Breast epithelium (tissue), 4 donors: ENCODE data around the gene RABEP2. TPM values are rescaled to one million over a fixed set of nuclear protein-coding genes. Genes with fewer than 3 reads are reported as not detected.

Experiments
- DNase-seq, 2 donors: peaks; one replicate each; pipeline ENCODE4 v3.0.0-alpha.2; 2019; ENCODE audit warnings: low spot score in 2 of 2
- H3K27ac ChIP-seq, 2 donors: fragments of 200-600 bp; sonication (generic) in 1 of 2; one replicate each; pipeline ENCODE4 v1.5.1; 2016 to 2019; ENCODE audit warnings: mild to moderate bottlenecking in 1 of 2
- H3K27me3 ChIP-seq, 2 donors: fragments of 200-600 bp; sonication (generic) in 1 of 2; one replicate each; pipeline versions ENCODE4 v1.5.1 to v1.6.0; 2017 to 2019; ENCODE audit warnings: control low read depth in 1 of 2, mild to moderate bottlenecking in 1 of 2
- H3K36me3 ChIP-seq: fragments of 200-600 bp; one replicate; pipeline ENCODE4 v1.5.1; 2019
- H3K4me1 ChIP-seq, 2 donors: fragments of 200-600 bp; sonication (generic); one replicate each; pipeline ENCODE4 v1.5.1; 2016 to 2019; ENCODE audit warnings: control low read depth in 1 of 2
- H3K4me3 ChIP-seq, 3 donors: fragments of 200-600 bp; sonication (generic); 1 replicate in 2 of 3; 2 replicates in 1 of 3; pipeline ENCODE4 v1.5.1; 2016 to 2019; ENCODE audit warnings: mild to moderate bottlenecking in 3 of 3, moderate library complexity in 2 of 3
- H3K9me3 ChIP-seq, 2 donors: fragments of 200-600 bp; sonication (generic) in 1 of 2; one replicate each; pipeline ENCODE4 v1.5.1; 2016 to 2019; ENCODE audit warnings: control low read depth in 1 of 2
- POLR2A ChIP-seq: fragments of 450-650 bp; IDR thresholded peaks from one replicate; pipeline ENCODE4 v1.6.1; 2016; ENCODE audit warnings: antibody characterized with exemption, mild to moderate bottlenecking, moderate library complexity
- POLR2AphosphoS5 ChIP-seq, 3 donors: sonication (generic); formaldehyde crosslinking; IDR thresholded peaks; one replicate each; pipeline ENCODE4 v1.6.1; 2017; ENCODE audit warnings: antibody characterized with exemption in 3 of 3
- intact Hi-C: fragments of 100-400 bp; cut with DNase I; formaldehyde crosslinking; loops from one replicate; pipeline ENCODE4 v1.15.1; 2023; ENCODE audit warnings: low total_unique reads
- total RNA-seq, 3 donors: library from RNA; depleted of rRNA; stranded (reverse); fragments of >200 nt; gene quantifications; one replicate each; pipeline ENCODE4 v1.1.0, GENCODE V29; 2016
- TF ChIP-seq, protein P1 (sequence below), 3 donors: fragments of 450-650 bp; IDR thresholded peaks; one replicate each; pipeline ENCODE4 v1.5.1; 2016 to 2017; ENCODE audit warnings: antibody characterized with exemption in 3 of 3, mild to moderate bottlenecking in 3 of 3, moderate library complexity in 3 of 3

The RABEP2 gene
- total RNA-seq, 3 donors from 2014 or later, result 14.2 to 35.1 (median 25.6) TPM

DNA sequence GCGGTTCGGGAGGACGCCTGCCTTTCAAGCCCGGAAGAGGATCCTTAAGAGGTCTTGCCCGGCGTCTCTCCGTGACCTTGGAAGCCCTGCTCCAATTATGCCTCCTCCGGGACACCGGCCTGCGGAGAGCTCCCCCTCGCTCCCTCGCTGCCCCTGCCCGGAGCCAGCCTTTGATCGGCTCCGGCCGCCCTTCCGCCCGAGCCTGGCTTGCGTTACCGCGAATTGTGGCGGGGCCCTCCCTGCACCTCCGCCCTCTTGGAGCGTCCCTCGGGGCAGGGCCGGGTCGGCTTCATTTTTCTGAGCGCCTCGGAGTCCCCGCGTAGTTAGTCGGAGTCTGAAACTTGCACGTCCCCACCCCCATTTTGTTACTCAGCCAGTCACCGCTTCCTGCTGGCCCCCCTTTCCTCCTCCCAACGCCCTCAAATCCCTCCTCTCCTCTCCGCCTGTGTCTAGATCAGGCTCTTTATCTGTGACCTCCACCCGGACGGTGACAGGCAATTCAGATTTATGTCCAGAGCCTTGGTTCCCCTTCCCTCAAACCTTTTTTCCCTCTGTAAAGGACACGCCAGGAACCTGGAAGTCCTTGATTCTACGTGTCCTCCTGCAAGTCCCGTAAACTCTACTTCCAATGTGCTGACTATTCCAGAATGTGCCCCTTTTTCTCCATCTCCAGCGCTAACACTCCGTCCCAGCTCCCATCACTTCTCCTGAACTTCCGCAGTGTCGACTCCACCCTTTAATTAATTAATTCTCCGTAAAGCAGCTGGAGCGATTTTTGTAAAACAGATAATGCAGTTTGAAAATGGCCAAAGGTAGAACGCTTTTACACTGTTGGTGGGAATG lies 569 bp upstream of the RABEP2 start:
- Histone ChIP-seq H3K27me3 (no peaks in the 10 kb centered on the region), H3K9me3 (no peaks in the 10 kb centered on the region), H3K27ac (peak overlapping the region; percentile 95 to 99), H3K36me3 (no peaks in the 10 kb centered on the region), H3K4me3 (peak overlapping the region; percentile 86 to 98 (median 89)), H3K4me1 (peaks cover 0 to 7% of the 10 kb centered on the region in 2 donors)
- intact Hi-C loops, result no loop called here
- TF ChIP-seq POLR2AphosphoS5 (IDR thresholded peaks at IDR 0.05) (peak in 1 of 3 donors; percentile 28), POLR2A (no peak)
- TF ChIP-seq, protein P1, sequence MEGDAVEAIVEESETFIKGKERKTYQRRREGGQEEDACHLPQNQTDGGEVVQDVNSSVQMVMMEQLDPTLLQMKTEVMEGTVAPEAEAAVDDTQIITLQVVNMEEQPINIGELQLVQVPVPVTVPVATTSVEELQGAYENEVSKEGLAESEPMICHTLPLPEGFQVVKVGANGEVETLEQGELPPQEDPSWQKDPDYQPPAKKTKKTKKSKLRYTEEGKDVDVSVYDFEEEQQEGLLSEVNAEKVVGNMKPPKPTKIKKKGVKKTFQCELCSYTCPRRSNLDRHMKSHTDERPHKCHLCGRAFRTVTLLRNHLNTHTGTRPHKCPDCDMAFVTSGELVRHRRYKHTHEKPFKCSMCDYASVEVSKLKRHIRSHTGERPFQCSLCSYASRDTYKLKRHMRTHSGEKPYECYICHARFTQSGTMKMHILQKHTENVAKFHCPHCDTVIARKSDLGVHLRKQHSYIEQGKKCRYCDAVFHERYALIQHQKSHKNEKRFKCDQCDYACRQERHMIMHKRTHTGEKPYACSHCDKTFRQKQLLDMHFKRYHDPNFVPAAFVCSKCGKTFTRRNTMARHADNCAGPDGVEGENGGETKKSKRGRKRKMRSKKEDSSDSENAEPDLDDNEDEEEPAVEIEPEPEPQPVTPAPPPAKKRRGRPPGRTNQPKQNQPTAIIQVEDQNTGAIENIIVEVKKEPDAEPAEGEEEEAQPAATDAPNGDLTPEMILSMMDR (IDR thresholded peaks at IDR 0.05), result no peak
- DNase-seq, result peak; percentile 67 to 70

DNA sequence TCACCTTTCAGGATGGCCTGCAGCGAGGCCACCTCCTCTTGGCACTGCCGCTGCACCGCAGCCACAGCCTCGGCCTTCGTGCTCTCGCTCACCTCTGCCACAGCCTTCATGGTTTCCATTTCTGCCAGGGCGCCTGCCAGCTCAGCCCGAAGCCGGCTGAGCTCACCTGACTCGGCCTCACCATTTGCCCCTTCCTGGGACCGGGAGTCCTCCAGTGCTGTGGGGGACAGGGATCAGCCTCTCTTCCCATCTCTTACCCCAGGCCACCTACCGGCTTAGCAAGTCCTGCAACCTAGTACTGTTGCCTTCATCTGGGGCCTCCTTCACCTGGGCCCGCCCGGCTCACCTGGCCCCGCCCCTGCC lies 658 bp downstream of the RABEP2 start:
- intact Hi-C loops, result no loop called here
- Histone ChIP-seq H3K4me1 (peaks cover 0 to 7% of the 10 kb centered on the region in 2 donors), H3K27me3 (no peaks in the 10 kb centered on the region), H3K27ac (peak overlapping the region; percentile 95 to 99), H3K4me3 (peak overlapping the region; percentile 86 to 98 (median 89)), H3K36me3 (no peaks in the 10 kb centered on the region), H3K9me3 (no peaks in the 10 kb centered on the region)
- TF ChIP-seq, protein P1 (IDR thresholded peaks at IDR 0.05), result peak in 2 of 3 donors; percentile 34 to 61
- no peak for TF ChIP-seq POLR2AphosphoS5 (IDR thresholded peaks at IDR 0.05)
- no peak for DNase-seq

DNA sequence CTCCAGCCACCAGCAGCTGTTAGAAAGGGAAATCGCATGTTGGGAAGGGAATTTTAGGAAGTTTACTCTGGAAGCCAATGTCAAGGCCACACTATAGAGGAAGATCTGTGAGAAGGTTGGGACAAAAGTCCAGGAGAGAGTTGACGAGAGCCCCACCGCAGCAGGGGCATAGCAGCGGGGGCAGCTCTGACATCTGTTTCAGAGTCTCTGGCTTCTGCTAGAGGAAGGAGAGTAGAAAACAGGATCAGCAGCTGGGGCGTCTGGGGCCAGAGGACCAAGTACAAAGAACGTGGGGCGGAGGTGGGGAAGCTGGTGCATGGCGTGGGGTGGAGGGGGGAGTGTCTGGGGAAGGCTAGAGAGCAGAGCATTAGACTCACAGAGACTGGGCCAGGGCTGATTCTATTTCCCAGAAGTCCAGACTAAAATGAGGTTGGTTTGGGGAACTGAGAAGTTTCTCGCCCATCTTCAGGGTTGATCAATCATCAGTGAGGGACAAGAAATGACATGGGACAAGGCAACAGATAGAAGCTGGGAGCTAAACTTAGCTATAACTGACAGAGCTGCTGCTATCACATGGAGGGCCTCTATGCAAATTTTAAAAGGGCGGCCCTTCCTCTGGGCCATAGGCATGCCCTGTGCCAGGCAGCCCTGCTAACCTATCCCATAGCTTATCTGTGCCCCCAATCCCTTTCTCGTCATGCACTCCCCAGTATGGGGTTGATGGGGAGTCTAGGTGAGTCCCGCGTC lies 1.2 kb downstream of the RABEP2 start:
- Histone ChIP-seq H3K4me3 (peak overlapping the region in 2 of 3 donors; percentile 86 to 98), H3K9me3 (no peaks in the 10 kb centered on the region), H3K4me1 (peaks cover 0 to 7% of the 10 kb centered on the region in 2 donors), H3K36me3 (no peaks in the 10 kb centered on the region), H3K27me3 (no peaks in the 10 kb centered on the region), H3K27ac (peak overlapping the region; percentile 95 to 99)
- intact Hi-C loops, result no loop called here
- TF ChIP-seq, protein P1 (IDR thresholded peaks at IDR 0.05), result no peak
- no peak for TF ChIP-seq POLR2A
- no peak for TF ChIP-seq POLR2AphosphoS5 (IDR thresholded peaks at IDR 0.05)
- DNase-seq, result no peak

DNA sequence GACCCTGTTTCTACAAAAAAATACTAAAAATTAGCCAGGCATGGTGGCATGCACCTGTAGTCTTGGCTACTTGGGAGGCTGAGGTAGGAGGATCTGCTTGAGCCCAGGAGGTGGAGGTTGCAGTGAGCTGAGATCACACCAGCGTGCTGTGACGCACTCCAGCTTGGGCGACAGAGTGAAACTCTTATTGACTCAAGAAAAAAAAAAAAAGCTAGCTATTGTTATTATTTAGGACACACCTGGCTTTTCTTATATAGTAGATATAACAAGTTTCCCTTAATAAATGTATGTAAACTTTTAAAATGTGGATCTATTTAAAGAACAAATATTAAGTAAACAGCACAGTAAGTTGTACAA lies 1.8 kb downstream of the RABEP2 start:
- Histone ChIP-seq H3K36me3 (no peaks in the 10 kb centered on the region), H3K27ac (peak overlapping the region in 1 of 2 donors; percentile 95), H3K9me3 (no peaks in the 10 kb centered on the region), H3K4me1 (peaks cover 0 to 7% of the 10 kb centered on the region in 2 donors), H3K27me3 (no peaks in the 10 kb centered on the region), H3K4me3 (no peak overlapping the region)
- TF ChIP-seq, protein P1 (IDR thresholded peaks at IDR 0.05), result no peak
- no peak for TF ChIP-seq POLR2AphosphoS5 (IDR thresholded peaks at IDR 0.05)
- no peak for TF ChIP-seq POLR2A
- no peak for DNase-seq
- intact Hi-C loops, result no loop called here

DNA sequence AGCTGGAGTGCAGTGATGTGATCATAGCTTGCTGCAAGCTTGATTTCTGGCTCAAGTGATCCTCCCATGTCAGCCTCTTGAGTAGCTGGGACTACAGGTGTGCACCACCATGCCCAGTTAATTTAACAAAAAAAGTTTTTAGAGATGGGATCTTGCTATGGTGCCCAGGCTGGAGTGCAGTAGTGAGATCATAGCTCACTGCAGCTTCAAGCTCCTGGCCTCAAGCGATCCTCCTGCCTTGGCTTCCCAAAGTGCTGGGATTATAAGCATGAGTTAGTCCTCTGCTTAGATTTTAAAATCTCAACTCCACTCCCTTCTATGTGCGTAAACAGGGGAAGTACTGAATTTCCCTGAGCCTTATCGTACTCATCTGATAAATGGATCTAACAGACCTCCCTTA lies 6.3 kb downstream of the RABEP2 start:
- no peak for DNase-seq
- intact Hi-C loops, result no loop called here
- Histone ChIP-seq H3K27ac (no peak overlapping the region), H3K27me3 (no peaks in the 10 kb centered on the region), H3K4me1 (no peaks in the 10 kb centered on the region), H3K4me3 (no peak overlapping the region), H3K36me3 (no peaks in the 10 kb centered on the region), H3K9me3 (no peaks in the 10 kb centered on the region)
- TF ChIP-seq POLR2AphosphoS5 (IDR thresholded peaks at IDR 0.05) (no peak), POLR2A (no peak)
- TF ChIP-seq, protein P1 (IDR thresholded peaks at IDR 0.05), result no peak
